Right lobe of liver (tissue), 6 donors: ENCODE data around the gene ZBTB16. TPM values are rescaled to one million over a fixed set of nuclear protein-coding genes. Genes with fewer than 3 reads are reported as not detected.

ENCODE experiments used
- ATAC-seq, 4 donors: fragments of 200-7000 bp; cut with Tn5 transposase; one replicate each; pipeline ENCODE4 v1.9.1; 2020; ENCODE audit warnings: mild to moderate bottlenecking in 4 of 4, moderate library complexity in 4 of 4
- DNase-seq, 3 donors: peaks; one replicate each; pipeline ENCODE4 v3.0.0-alpha.2; 2020
- H3K27ac ChIP-seq, 3 donors: fragments of 200-600 bp; one replicate each; pipeline ENCODE4 v1.8.0; 2022
- H3K27me3 ChIP-seq, 2 donors: fragments of 200-600 bp; one replicate each; pipeline ENCODE4 v1.8.0; 2022
- H3K36me3 ChIP-seq, 4 donors: fragments of 200-600 bp; sonication (generic) in 1 of 4; one replicate each; pipeline versions ENCODE4 v1.5.1 to v1.8.0; 2017 to 2022; ENCODE audit warnings: control low read depth in 1 of 4
- H3K4me1 ChIP-seq, 4 donors: fragments of 200-600 bp; sonication (generic) in 1 of 4; one replicate each; pipeline versions ENCODE4 v1.5.1 to v1.8.0; 2017 to 2022; ENCODE audit warnings: control low read depth in 1 of 4
- H3K4me3 ChIP-seq, 3 donors: fragments of 200-600 bp; one replicate each; pipeline ENCODE4 v1.8.0; 2022
- H3K9me3 ChIP-seq, 4 donors: fragments of 200-600 bp; sonication (generic) in 1 of 4; one replicate each; pipeline versions ENCODE4 v1.5.1 to v1.8.0; 2017 to 2022; ENCODE audit warnings: control low read depth in 1 of 4
- CTCF ChIP-seq, 4 donors: fragments of 200-600 bp in 3 of 4; fragments of 450-650 bp in 1 of 4; IDR thresholded peaks; one replicate each; pipeline versions ENCODE4 v1.5.1 to v1.8.0; 2016 to 2022; ENCODE audit warnings: antibody characterized with exemption in 4 of 4, mild to moderate bottlenecking in 2 of 4
- POLR2A ChIP-seq: fragments of 450-650 bp; IDR thresholded peaks from one replicate; pipeline ENCODE4 v1.6.1; 2017; ENCODE audit warnings: antibody characterized with exemption, mild to moderate bottlenecking
- WGBS: methylation state at CpG from one replicate; pipeline ENCODE4 v1.1.6; 2018; ENCODE audit warnings: low coverage, low lambda C conversion rate; ENCODE audit not compliant: insufficient coverage; ENCODE audit errors: missing lambda C conversion rate; 5-methylcytosine and 5-hydroxymethylcytosine counted together
- intact Hi-C, 2 donors: fragments of 100-400 bp; cut with DNase I; formaldehyde crosslinking; loops; one replicate each; pipeline versions ENCODE4 v1.11.2 to v1.14.1; 2022
- total RNA-seq, 6 experiments: library from RNA; depleted of rRNA in 2 of 6; stranded (reverse); fragments of >200 nt in 2 of 6; fragmentation: NEBNext Ultra II Directional in 3 of 6; extraction: Animal tissue kit (Norgen Biotek cat#: 25700) in 3 of 6; gene quantifications; one replicate each; pipeline versions ENCODE4 v1.1.0 to v1.2.4, GENCODE V29; 2016 to 2023
- donor health status: DM: no; HTN: yes; CAD: no.
- donor health status: DM: no; HTN: no; CAD: no.
- donor health status: DM: no; HTN: no; CAD: no.
- donor health status: DM: no; HTN: yes; CAD: no.
- donor health status: DM: no; HTN: yes; CAD: no.

The ZBTB16 gene
- total RNA-seq, 6 experiments from 2014 or later = 13.1 to 205 (median 52.2) TPM

DNA sequence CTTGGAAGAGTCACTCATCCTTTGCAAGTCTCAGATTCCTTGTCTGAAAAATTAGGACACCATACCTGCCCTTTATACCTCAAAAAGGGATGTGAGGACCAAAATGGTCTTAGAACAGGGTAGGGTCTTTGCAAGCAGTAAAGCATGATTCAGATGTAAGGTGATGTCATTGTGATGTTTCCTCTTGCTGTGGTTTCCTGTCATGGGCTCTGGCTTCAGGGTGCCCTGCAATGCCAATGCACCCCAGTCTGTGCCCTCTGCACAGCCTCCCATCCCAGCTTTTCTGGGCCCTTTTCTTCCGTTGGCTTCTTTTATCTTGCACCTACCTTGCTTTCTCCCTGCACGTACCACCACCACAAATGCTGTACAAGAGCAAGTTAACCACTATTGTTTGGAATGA, 148.9 kb downstream of the ZBTB16 start:
- Histone ChIP-seq H3K27ac (peak overlapping the region in 1 of 3 donors; percentile 67), H3K36me3 (peaks cover 0 to 51% (median 20%) of the 10 kb centered on the region in 4 donors), H3K9me3 (no peaks in the 10 kb centered on the region), H3K4me1 (peaks cover 0 to 37% (median 17%) of the 10 kb centered on the region in 4 donors), H3K4me3 (no peak overlapping the region), H3K27me3 (no peaks in the 10 kb centered on the region)
- intact Hi-C loops = no loop called here
- WGBS = 81% methylated on average over 2 of the region's 2 CpGs
- DNase-seq (no peak), ATAC-seq (peak in 1 of 4 donors; percentile 10)
- TF ChIP-seq POLR2A = no peak
- TF ChIP-seq CTCF (IDR thresholded peaks at IDR 0.05) = no peak

DNA sequence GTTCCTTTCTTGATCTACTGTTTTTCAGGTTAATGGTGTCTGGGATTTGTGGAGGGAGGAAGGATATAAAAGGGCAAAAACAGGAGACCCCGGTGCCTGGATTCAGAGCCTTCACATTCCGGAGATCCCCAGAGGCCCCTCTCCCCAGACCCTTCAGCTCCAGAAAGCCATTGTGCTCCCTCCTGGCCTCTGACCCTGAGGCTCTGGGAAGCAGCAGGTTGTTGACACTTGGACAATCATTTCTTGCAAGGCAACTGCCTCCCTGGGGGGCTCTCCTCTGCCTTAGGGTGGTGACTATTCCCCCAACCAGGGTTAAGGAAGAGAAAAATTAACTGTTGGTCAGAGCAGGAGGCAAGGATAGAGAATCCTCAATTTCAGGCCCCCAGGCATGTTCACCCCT, 149.8 kb downstream of the ZBTB16 start:
- intact Hi-C loops = no loop called here
- H3K9me3 ChIP-seq = no peaks in the 10 kb centered on the region
- peaks cover 0 to 50% (median 17%) of the 10 kb centered on the region in 4 donors for H3K36me3 ChIP-seq
- no peak for DNase-seq
- peak overlapping the region in 1 of 3 donors; percentile 17 for H3K4me3 ChIP-seq
- TF ChIP-seq CTCF (IDR thresholded peaks at IDR 0.05) (no peak), POLR2A (no peak)
- H3K27me3 ChIP-seq = no peaks in the 10 kb centered on the region
- peak overlapping the region in 2 of 3 donors; percentile 45 to 67 for H3K27ac ChIP-seq
- 42% methylated on average over 2 of the region's 2 CpGs for WGBS
- peak in 3 of 4 donors; percentile 2 to 8 (median 4) for ATAC-seq
- peaks cover 0 to 37% (median 17%) of the 10 kb centered on the region in 4 donors for H3K4me1 ChIP-seq

DNA sequence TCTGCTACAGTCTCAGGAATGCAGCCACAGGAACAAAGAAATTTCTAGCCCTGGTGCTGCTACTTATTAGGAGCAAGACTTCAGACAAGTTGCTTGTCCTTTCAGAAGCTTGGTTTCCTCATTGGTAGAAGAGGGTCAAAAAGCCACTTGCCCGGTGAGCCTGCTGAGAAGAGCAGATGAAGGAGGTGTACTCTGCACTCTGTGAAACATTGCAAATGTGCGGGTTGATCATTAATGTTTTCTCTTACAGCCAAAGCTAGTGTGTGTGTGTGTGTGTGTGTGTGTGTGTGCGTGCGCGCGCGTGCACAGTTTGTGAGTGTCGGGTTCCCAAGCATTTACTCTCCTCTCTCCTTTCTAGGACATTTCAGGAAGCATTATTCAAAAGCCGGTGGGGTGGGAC, 150.4 kb downstream of the ZBTB16 start:
- peaks cover 0 to 46% (median 14%) of the 10 kb centered on the region in 4 donors for H3K36me3 ChIP-seq
- no peaks in the 10 kb centered on the region for H3K27me3 ChIP-seq
- H3K9me3 ChIP-seq = no peaks in the 10 kb centered on the region
- peaks cover 0 to 37% (median 18%) of the 10 kb centered on the region in 4 donors for H3K4me1 ChIP-seq
- WGBS = 49% methylated on average over 9 of the region's 9 CpGs
- intact Hi-C loops = no loop called here
- DNase-seq (peak in 1 of 3 donors; percentile 74), ATAC-seq (peak; percentile 85 to 95 (median 93))
- TF ChIP-seq POLR2A = no peak
- peak overlapping the region in 2 of 3 donors; percentile 45 to 67 for H3K27ac ChIP-seq
- peak overlapping the region in 1 of 3 donors; percentile 17 for H3K4me3 ChIP-seq

- TF ChIP-seq POLR2A (no peak), CTCF (IDR thresholded peaks at IDR 0.05) (no peak)
- Histone ChIP-seq H3K4me1 (peaks cover 0 to 53% (median 19%) of the 10 kb centered on the region in 4 donors), H3K36me3 (peaks cover 0 to 36% (median 12%) of the 10 kb centered on the region in 4 donors), H3K9me3 (no peaks in the 10 kb centered on the region), H3K27me3 (no peaks in the 10 kb centered on the region), H3K27ac (no peak overlapping the region), H3K4me3 (no peak overlapping the region)
- peak in 1 of 4 donors; percentile 9 for ATAC-seq
- WGBS = 78% methylated on average over 15 of the region's 20 CpGs
- no peak for DNase-seq
- intact Hi-C loops = no loop called here
Measured at GRCh38 chr11:114211444-114212121, 152.1 kb downstream of the ZBTB16 start.

- DNase-seq = no peak
- no peak for TF ChIP-seq POLR2A
- no peak for TF ChIP-seq CTCF (IDR thresholded peaks at IDR 0.05)
- no peak overlapping the region for H3K4me3 ChIP-seq
- H3K27ac ChIP-seq = no peak overlapping the region
- no peaks in the 10 kb centered on the region for H3K27me3 ChIP-seq
- 95% methylated on average over 2 of the region's 2 CpGs for WGBS
- peaks cover 0 to 53% (median 15%) of the 10 kb centered on the region in 4 donors for H3K4me1 ChIP-seq
- no peak for ATAC-seq
- peaks cover 0 to 41% (median 15%) of the 10 kb centered on the region in 4 donors for H3K36me3 ChIP-seq
- intact Hi-C loops = no loop called here
- no peaks in the 10 kb centered on the region for H3K9me3 ChIP-seq
Measured at GRCh38 chr11:114213622-114214021, 154.1 kb downstream of the ZBTB16 start.
